HepG2 (cell line): ENCODE results near the gene DRAP1. TPM values are rescaled to one million over a fixed set of nuclear protein-coding genes. Genes with fewer than 3 reads are reported as not detected.

Experiments
- ARNT2 ChIP-seq: sonication (generic); formaldehyde crosslinking; IDR thresholded peaks from 2 replicates; pipeline ENCODE4 v1.8.0; 2022; ENCODE audit warnings: mild to moderate bottlenecking, low read depth, missing genetic modification reagents, moderate library complexity
- GATA4 ChIP-seq: sonication (generic); IDR thresholded peaks from 2 replicates; pipeline ENCODE4 v1.6.1; 2016; ENCODE audit warnings: antibody characterized with exemption, low read depth, borderline replicate concordance
- MED1 ChIP-seq: sonication (generic); formaldehyde crosslinking; IDR thresholded peaks from 2 replicates; pipeline ENCODE4 v1.4.0; 2020; ENCODE audit warnings: missing genetic modification reagents
- MXI1 ChIP-seq: IDR thresholded peaks from 3 replicates; pipeline ENCODE4 v1.6.1; 2012; ENCODE audit warnings: low read depth, low read length, inconsistent platforms, borderline replicate concordance
- NAIF1 ChIP-seq: sonication (generic); formaldehyde crosslinking; IDR thresholded peaks from 2 replicates; pipeline ENCODE4 v1.5.0; 2020; ENCODE audit warnings: mild to moderate bottlenecking, missing genetic modification reagents, borderline replicate concordance
- PITX1 ChIP-seq: sonication (generic); formaldehyde crosslinking; IDR thresholded peaks from 2 replicates; pipeline ENCODE4 v1.5.1; 2020; ENCODE audit warnings: mild to moderate bottlenecking, missing genetic modification reagents
- POLR2AphosphoS2 ChIP-seq: IDR thresholded peaks from 2 replicates; pipeline ENCODE4 v1.6.1; 2011; ENCODE audit warnings: low read depth, low read length, improper control_type of control experiment
- REPIN1 ChIP-seq: sonication (generic); formaldehyde crosslinking; IDR thresholded peaks from 2 replicates; pipeline ENCODE4 v1.8.0; 2022; ENCODE audit warnings: missing genetic modification reagents, low read depth, mild to moderate bottlenecking, borderline replicate concordance
- RFX3 ChIP-seq: IDR thresholded peaks from 2 replicates; pipeline ENCODE4 v1.6.1; 2016; ENCODE audit warnings: missing biosample characterization, missing genetic modification reagents
- SALL1 ChIP-seq: sonication (generic); formaldehyde crosslinking; IDR thresholded peaks from 2 replicates; pipeline ENCODE4 v1.8.0; 2022; ENCODE audit warnings: mild to moderate bottlenecking, missing genetic modification reagents
- TEAD2 ChIP-seq: sonication (generic); formaldehyde crosslinking; IDR thresholded peaks from 2 replicates; pipeline ENCODE4 v1.9.0; 2021; ENCODE audit warnings: missing genetic modification reagents
- TRIM24 ChIP-seq: sonication (generic); formaldehyde crosslinking; IDR thresholded peaks from 2 replicates; pipeline ENCODE4 v1.8.0; 2022; ENCODE audit warnings: mild to moderate bottlenecking, missing genetic modification reagents
- USF2 ChIP-seq, 2 experiments: sonication (generic) in 1 of 2; formaldehyde crosslinking in 1 of 2; IDR thresholded peaks; 2 replicates each; pipeline versions ENCODE4 v1.5.1 to v1.6.1; 2011 to 2020; ENCODE audit warnings: borderline replicate concordance in 1 of 2, low read depth in 1 of 2, low read length in 1 of 2, mild to moderate bottlenecking in 1 of 2, missing genetic modification reagents in 1 of 2, moderate library complexity in 1 of 2
- ZBTB21 ChIP-seq: sonication (generic); formaldehyde crosslinking; IDR thresholded peaks from 2 replicates; pipeline ENCODE4 v1.4.0; 2020; ENCODE audit warnings: missing genetic modification reagents
- ZBTB3 ChIP-seq: sonication (generic); formaldehyde crosslinking; IDR thresholded peaks from 2 replicates; pipeline ENCODE4 v1.4.0; 2020; ENCODE audit warnings: low read depth, mild to moderate bottlenecking, moderate library complexity, missing genetic modification reagents, borderline replicate concordance
- ZFX ChIP-seq: sonication (generic); formaldehyde crosslinking; IDR thresholded peaks from 2 replicates; pipeline ENCODE4 v1.4.0; 2020; ENCODE audit warnings: mild to moderate bottlenecking, low read depth, missing genetic modification reagents, moderate library complexity
- ZGPAT ChIP-seq: IDR thresholded peaks from 2 replicates; pipeline ENCODE4 v1.6.1; 2016; ENCODE audit warnings: mild to moderate bottlenecking
- ZIK1 ChIP-seq: sonication (generic); formaldehyde crosslinking; IDR thresholded peaks from 2 replicates; pipeline ENCODE4 v1.5.0; 2020; ENCODE audit warnings: mild to moderate bottlenecking, low read depth, missing genetic modification reagents, borderline replicate concordance
- ZNF180 ChIP-seq: sonication (generic); formaldehyde crosslinking; IDR thresholded peaks from 2 replicates; pipeline ENCODE4 v1.4.0; 2020; ENCODE audit warnings: low read depth, missing genetic modification reagents, borderline replicate concordance
- ZNF367 ChIP-seq: sonication (generic); formaldehyde crosslinking; IDR thresholded peaks from 2 replicates; pipeline ENCODE4 v1.4.0; 2020; ENCODE audit warnings: missing genetic modification reagents, borderline replicate concordance
- ZNF432 ChIP-seq: sonication (generic); formaldehyde crosslinking; IDR thresholded peaks from 2 replicates; pipeline ENCODE4 v1.5.0; 2020; ENCODE audit warnings: missing genetic modification reagents, mild to moderate bottlenecking, borderline replicate concordance
- ZNF557 ChIP-seq: sonication (generic); formaldehyde crosslinking; IDR thresholded peaks from 2 replicates; pipeline ENCODE4 v1.4.0; 2020; ENCODE audit warnings: missing genetic modification reagents
- ZNF567 ChIP-seq: sonication (generic); formaldehyde crosslinking; IDR thresholded peaks from 2 replicates; pipeline ENCODE4 v1.8.1; 2023; ENCODE audit warnings: mild to moderate bottlenecking, missing genetic modification reagents, borderline replicate concordance
- ZNF670 ChIP-seq: sonication (generic); formaldehyde crosslinking; IDR thresholded peaks from 2 replicates; pipeline ENCODE4 v1.8.0; 2022; ENCODE audit warnings: mild to moderate bottlenecking, missing genetic modification reagents, borderline replicate concordance
- ZNF709 ChIP-seq: sonication (generic); formaldehyde crosslinking; IDR thresholded peaks from 2 replicates; pipeline ENCODE4 v1.5.0; 2020; ENCODE audit warnings: mild to moderate bottlenecking, missing genetic modification reagents
- ZNF713 ChIP-seq: sonication (generic); formaldehyde crosslinking; IDR thresholded peaks from 2 replicates; pipeline ENCODE4 v1.4.0; 2020; ENCODE audit warnings: mild to moderate bottlenecking, missing genetic modification reagents
- ZNF780A ChIP-seq: sonication (generic); formaldehyde crosslinking; IDR thresholded peaks from 2 replicates; pipeline ENCODE4 v1.8.0; 2022; ENCODE audit warnings: mild to moderate bottlenecking, missing genetic modification reagents, moderate library complexity
- ZNF83 ChIP-seq: sonication (generic); formaldehyde crosslinking; IDR thresholded peaks from 2 replicates; pipeline ENCODE4 v1.4.0; 2020; ENCODE audit warnings: missing genetic modification reagents, mild to moderate bottlenecking, borderline replicate concordance
- polyA plus RNA-seq, 8 experiments: library from polyadenylated mRNA; depleted of rRNA in 3 of 8; stranded (reverse) in 7 of 8; unstranded in 1 of 8; fragments of >200 nt; fragmentation: Illumina TruSeq in 4 of 8; extraction: Trizol in 4 of 8; gene quantifications; 2 replicates each; pipeline versions ENCODE4 v1.2.1 to v1.2.3, GENCODE V29; 2011 to 2016; ENCODE audit warnings: low read depth in 4 of 8, missing spikeins in 1 of 8, mixed read lengths in 1 of 8; ENCODE audit not compliant: insufficient read depth in 1 of 8
- total RNA-seq, 5 experiments: library from RNA; depleted of rRNA; stranded (reverse); fragments of >200 nt; fragmentation: Illumina TruSeq; extraction: Trizol; gene quantifications; 2 replicates each; pipeline ENCODE4 v1.2.3, GENCODE V29; 2016; ENCODE audit warnings: low read depth in 1 of 5

DRAP1 gene
- total and polyA plus RNA-seq, 2 of the 13 experiments (the other 11 are each of a cell fraction or from before 2014, with no cell fraction given) = 46.8 to 52.3 TPM

- TF ChIP-seq ZNF780A (CRISPR knock-in tag) (no peak), ZFX (CRISPR knock-in tag) (no peak; the same call in 1 of the 2 replicates), ZNF557 (CRISPR knock-in tag) (no peak), MED1 (CRISPR knock-in tag) (peak; percentile 28; the same call in 1 of the 2 replicates), ARNT2 (peak; percentile 83), PITX1 (no peak), ZNF432 (CRISPR knock-in tag) (no peak), TRIM24 (CRISPR knock-in tag) (no peak), POLR2AphosphoS2 (peak; percentile 51; the same call in 1 of the 2 replicates), ZNF713 (CRISPR knock-in tag) (0 out of 2 replicates have a peak, but pooled peaks have one; percentile 35), ZNF367 (CRISPR knock-in tag) (no peak), ZNF709 (no peak), RFX3 (CRISPR knock-in tag) (no peak), ZBTB3 (CRISPR knock-in tag) (no peak), ZBTB21 (CRISPR knock-in tag) (no peak), ZNF83 (CRISPR knock-in tag) (no peak), ZIK1 (no peak), USF2 (IDR thresholded peaks at IDR 0.05; ENCODE audit: low read depth, low read length) (no peak), USF2 (CRISPR knock-in tag; IDR thresholded peaks at IDR 0.05; ENCODE audit: borderline replicate concordance) (peak; percentile 96; the same call in 1 of the 2 replicates), ZNF180 (no peak), NAIF1 (CRISPR knock-in tag) (no peak), ZGPAT (CRISPR knock-in tag) (peak; percentile 50; the same call in 1 of the 2 replicates), SALL1 (CRISPR knock-in tag) (peak; percentile 47; the same call in 1 of the 2 replicates), ZNF670 (CRISPR knock-in tag) (no peak), GATA4 (no peak), ZNF567 (CRISPR knock-in tag) (no peak), REPIN1 (CRISPR knock-in tag) (no peak; the same call in 1 of the 2 replicates), MXI1 (peak; percentile 78; the same call in 1 of the 3 replicates), TEAD2 (CRISPR knock-in tag) (no peak)
These were observed 18.9 kb upstream of the DRAP1 start, which contains the start of gene FOSL1 (continued) for GRCh38 chr11:65900125-65900898.
